Urinary bladder (tissue), 4 donors: ENCODE data around the gene SLC5A7. TPM values are rescaled to one million over a fixed set of nuclear protein-coding genes. Genes with fewer than 3 reads are reported as not detected.

ENCODE experiments used
- DNase-seq: peaks from one replicate; pipeline ENCODE4 v3.0.0-alpha.2; 2015; ENCODE audit errors: extremely low spot score
- H3K27ac ChIP-seq: one replicate; pipeline ENCODE4 v1.5.1; 2013; ENCODE audit warnings: low read depth, mild to moderate bottlenecking, moderate library complexity
- H3K36me3 ChIP-seq: one replicate; pipeline ENCODE4 v1.6.1; 2013; ENCODE audit warnings: mild to moderate bottlenecking, moderate library complexity; ENCODE audit not compliant: insufficient read depth
- H3K4me1 ChIP-seq: one replicate; pipeline ENCODE4 v1.6.1; 2013; ENCODE audit warnings: mild to moderate bottlenecking, moderate library complexity; ENCODE audit not compliant: insufficient read depth
- H3K4me3 ChIP-seq: one replicate; pipeline ENCODE4 v1.5.1; 2013; ENCODE audit warnings: low read depth, low read length
- WGBS: extraction: QIAGEN DNeasy Blood & Tissue Kit; methylation state at CpG from one replicate; pipeline ENCODE4 v1.1.7; 2013; 5-methylcytosine and 5-hydroxymethylcytosine counted together
- polyA plus RNA-seq: library from polyadenylated mRNA; stranded (reverse); fragments of 200-250 nt; gene quantifications from one replicate; pipeline ENCODE4 v1.2.3, GENCODE V29; 2013
- total RNA-seq: library from RNA; depleted of rRNA; stranded (reverse); fragments of >200 nt; gene quantifications from one replicate; pipeline ENCODE4 v1.2.3, GENCODE V29; 2014
- donor health status: healthy with polysubstance abuse.
- donor health status: healthy.

SLC5A7 gene
- total RNA-seq (6.3 TPM), polyA plus RNA-seq (0.95 TPM)

DNA sequence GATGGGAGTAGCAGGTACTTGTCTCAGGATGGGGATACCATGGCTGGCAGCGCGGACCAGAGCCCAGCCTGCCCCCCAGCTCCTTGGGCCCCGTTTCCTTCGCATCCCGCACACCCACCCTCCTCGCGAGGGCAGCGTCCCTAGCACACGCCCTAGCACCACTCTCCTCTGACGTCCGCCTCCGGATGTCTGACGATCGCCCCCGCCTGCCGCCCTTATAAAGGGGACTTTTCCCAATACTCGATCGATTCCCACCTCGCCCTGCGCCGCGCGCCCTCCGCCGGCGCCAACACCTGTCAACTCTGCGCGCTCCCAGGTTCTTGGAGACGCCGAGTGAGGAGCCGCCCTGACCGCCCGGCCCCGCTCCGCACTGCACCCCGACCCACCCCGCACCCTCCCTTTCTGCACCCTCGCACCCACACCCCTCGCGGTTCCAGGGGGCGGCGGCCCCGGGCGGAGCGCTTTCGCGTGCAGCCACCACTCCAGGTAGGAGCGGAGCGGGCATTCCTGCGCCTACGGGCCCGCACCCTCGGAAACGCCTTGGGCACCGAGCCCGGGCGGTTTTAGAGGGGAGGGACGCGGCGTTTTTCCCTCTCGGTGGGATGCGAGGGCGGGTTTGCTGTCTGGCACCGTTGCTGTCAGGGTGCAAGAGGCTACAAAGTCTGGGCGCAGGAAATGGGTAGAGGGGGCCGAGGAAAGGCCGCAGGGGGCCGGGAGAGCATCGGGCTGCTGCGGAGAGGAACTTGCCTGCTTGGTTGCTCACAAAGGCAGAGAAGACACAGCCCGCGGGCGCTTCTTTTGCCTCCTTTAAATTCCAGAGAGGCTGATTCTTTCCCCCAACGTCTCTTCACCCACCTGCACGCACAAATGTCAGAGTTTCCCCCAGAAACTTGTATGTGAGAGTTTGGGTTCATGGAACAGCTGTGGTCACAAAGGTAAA is at the start of gene SLC5A7:
SLC5A7 (plus strand) TSS at position 247 of the 940 bp plus-strand sequence. CDS start 1,632 bp downstream, outside the sequence.
- H3K4me3 ChIP-seq: peak within 1 kb of the TSS; percentile 31
- no peaks in the 10 kb centered on the region for H3K4me1 ChIP-seq
- no peak for DNase-seq
- H3K36me3 ChIP-seq: no peaks in the 10 kb centered on the region
- WGBS: 2% methylated on average over 75 of the region's 75 CpGs
- H3K27ac ChIP-seq: no peak within 1 kb of the TSS

DNA sequence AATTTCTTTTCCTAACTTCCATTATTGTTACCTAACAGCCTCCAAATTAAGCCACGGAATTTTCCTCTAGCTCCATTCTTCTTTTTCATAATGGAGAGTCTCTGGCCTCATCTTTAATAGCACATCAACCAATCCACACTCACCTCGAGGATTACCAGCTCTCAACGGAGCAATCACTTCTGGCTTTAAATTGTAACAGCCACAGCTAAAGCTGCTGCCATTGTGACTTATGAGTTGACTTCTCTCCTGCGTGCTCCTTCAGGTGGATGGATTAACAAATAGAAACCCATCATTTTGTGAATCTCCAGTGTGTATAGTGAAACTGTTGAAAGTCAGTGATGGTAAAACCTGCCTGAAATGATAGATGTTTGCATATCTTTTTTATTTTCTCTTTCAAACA is 24.9 kb upstream of the SLC5A7 start:
- Histone ChIP-seq H3K36me3 (no peaks in the 10 kb centered on the region), H3K27ac (no peak overlapping the region), H3K4me1 (no peaks in the 10 kb centered on the region), H3K4me3 (no peak overlapping the region)
- 39% methylated on average over 4 of the region's 4 CpGs for WGBS
- DNase-seq: no peak

DNA sequence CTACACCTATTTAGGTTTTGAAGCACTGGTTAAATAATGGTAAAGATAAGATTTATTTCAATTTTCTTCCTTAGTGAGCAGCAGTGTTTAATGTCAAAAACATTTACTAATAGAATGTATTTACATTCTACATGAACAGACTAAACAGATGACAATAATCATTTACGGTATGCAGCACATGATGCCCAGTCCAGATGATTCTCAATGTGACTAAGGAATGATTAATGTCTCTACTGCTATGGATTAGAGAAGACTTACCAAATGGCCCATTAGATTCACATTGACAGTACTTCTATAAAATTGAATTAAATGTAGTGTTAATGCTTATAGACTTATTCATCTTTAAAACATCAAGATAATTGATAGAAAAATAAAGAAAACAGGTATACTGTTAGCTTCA is 22.1 kb upstream of the SLC5A7 start:
- 77% methylated on average over 1 of the region's 1 CpG for WGBS
- no peaks in the 10 kb centered on the region for H3K4me1 ChIP-seq
- H3K36me3 ChIP-seq: no peaks in the 10 kb centered on the region
- no peak overlapping the region for H3K27ac ChIP-seq
- H3K4me3 ChIP-seq: no peak overlapping the region
- DNase-seq: no peak

DNA sequence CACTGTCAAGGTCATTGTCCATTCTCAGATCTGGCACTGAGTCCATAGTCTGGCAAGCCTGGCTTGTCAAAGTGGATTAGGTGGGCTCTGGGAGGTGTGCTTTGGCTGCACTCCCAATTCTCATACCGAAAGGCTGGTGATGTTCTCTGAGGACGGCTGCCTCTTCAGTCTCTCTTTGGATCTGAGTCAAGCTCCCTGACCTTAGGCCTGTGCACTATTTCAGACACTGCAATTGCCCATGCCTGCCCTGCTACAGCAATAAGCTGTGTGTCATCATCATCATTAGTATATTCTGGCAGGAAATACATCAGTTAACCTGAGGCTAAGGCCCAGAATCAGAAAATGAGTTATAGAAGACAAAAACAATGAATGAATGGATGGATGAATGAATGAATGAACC is 1.6 kb upstream of the SLC5A7 start:
- 49% methylated on average over 2 of the region's 2 CpGs for WGBS
- Histone ChIP-seq H3K4me1 (no peaks in the 10 kb centered on the region), H3K4me3 (no peak overlapping the region), H3K36me3 (no peaks in the 10 kb centered on the region), H3K27ac (no peak overlapping the region)
- DNase-seq: no peak

DNA sequence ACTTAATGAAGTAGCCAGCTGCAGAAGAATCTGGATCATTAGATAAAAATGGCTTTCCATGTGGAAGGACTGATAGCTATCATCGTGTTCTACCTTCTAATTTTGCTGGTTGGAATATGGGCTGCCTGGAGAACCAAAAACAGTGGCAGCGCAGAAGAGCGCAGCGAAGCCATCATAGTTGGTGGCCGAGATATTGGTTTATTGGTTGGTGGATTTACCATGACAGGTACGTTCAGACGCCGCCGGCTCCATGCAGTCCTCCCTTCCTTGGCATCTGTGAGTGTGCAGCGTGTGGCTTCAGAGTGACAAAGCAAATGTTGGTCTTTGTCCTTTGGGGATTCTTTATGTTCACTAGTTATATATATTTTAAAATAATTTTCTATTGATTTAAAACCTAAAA is 1.8 kb downstream of the SLC5A7 start:
- no peak for DNase-seq
- H3K4me1 ChIP-seq: peaks cover 1% of the 10 kb centered on the region
- no peak overlapping the region for H3K27ac ChIP-seq
- WGBS: 90% methylated on average over 10 of the region's 10 CpGs
- no peak overlapping the region for H3K4me3 ChIP-seq
- no peaks in the 10 kb centered on the region for H3K36me3 ChIP-seq

DNA sequence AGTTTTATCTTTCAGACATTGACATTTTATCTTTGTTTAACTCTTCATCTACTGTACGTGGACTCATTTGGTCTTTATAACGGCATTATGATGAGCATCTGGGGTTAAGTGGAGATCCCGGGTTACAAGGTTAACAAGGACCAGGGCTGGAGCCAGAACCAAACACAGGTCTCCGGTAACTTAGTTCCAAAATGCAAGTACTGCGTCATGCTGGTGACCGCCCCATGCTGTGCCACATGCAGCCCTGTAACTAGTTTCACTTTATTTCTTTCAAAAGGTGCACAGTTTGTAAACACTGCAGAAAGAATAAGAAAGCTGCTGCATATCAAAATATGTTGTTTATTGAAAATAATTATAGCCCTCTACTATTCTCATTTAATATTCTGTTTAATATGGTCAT is 3.1 kb downstream of the SLC5A7 start:
- peak overlapping the region; percentile 27 for H3K27ac ChIP-seq
- no peaks in the 10 kb centered on the region for H3K36me3 ChIP-seq
- peaks cover 1% of the 10 kb centered on the region for H3K4me1 ChIP-seq
- 59% methylated on average over 6 of the region's 6 CpGs for WGBS
- no peak overlapping the region for H3K4me3 ChIP-seq
- DNase-seq: no peak

DNA sequence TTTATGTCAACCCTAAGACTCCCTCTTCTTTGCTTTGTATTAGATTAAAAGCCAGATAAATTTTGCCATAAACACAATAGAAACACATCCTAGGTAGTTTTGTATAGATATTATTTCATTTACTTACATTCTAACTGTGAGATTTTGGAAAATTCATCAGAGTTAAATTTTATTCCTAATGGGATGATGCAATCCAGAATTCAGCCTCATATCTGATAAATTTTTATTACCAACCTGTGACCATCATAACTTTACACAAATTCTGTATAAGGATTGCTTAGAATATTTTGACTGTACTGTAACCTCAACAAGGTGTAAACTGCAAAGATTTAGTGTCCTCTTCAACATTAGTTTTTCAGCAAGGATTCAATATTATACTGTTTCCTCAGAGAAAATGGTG is 4.4 kb downstream of the SLC5A7 start:
- DNase-seq: no peak
- Histone ChIP-seq H3K4me3 (no peak overlapping the region), H3K36me3 (no peaks in the 10 kb centered on the region), H3K27ac (no peak overlapping the region), H3K4me1 (peaks cover 1% of the 10 kb centered on the region)

DNA sequence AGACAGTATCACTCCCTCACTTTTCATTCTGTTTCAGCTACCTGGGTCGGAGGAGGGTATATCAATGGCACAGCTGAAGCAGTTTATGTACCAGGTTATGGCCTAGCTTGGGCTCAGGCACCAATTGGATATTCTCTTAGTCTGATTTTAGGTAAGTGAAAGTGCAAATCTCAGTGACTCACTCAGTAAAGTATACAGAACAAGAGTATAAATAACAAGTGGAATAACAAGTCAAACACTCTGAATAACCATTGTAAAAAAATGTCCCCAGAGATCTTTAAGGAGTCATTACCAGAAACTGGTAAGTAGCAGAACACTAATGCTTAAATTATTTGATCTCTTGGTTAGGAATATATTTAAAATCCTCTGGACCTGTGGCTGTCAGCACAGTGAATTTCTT is 5.7 kb downstream of the SLC5A7 start:
- DNase-seq: peak; percentile 45
- H3K36me3 ChIP-seq: no peaks in the 10 kb centered on the region
- no peak overlapping the region for H3K4me3 ChIP-seq
- WGBS: 73% methylated on average over 1 of the region's 1 CpG
- H3K27ac ChIP-seq: no peak overlapping the region
- peaks cover 1% of the 10 kb centered on the region for H3K4me1 ChIP-seq

DNA sequence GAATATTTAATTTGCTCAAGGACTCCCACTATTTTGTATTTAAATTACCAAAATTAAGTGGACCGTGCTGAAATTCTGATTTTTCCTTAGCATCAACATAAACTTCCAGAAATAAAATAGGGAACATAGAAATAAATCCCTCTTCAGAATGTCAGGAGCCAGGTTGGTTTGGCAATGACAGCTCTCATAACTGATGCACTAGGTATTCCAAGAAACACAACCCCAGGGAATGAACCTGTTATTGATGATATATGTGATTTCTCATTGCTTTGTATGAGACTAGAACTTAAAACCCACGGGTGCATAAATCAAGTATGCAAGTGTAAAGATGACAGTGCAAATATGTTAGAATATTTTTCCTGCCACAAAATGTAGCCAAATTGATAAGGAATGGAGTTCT is 12.8 kb downstream of the SLC5A7 start:
- Histone ChIP-seq H3K4me1 (no peaks in the 10 kb centered on the region), H3K36me3 (no peaks in the 10 kb centered on the region), H3K4me3 (no peak overlapping the region), H3K27ac (no peak overlapping the region)
- no peak for DNase-seq
- WGBS: 88% methylated on average over 2 of the region's 2 CpGs

DNA sequence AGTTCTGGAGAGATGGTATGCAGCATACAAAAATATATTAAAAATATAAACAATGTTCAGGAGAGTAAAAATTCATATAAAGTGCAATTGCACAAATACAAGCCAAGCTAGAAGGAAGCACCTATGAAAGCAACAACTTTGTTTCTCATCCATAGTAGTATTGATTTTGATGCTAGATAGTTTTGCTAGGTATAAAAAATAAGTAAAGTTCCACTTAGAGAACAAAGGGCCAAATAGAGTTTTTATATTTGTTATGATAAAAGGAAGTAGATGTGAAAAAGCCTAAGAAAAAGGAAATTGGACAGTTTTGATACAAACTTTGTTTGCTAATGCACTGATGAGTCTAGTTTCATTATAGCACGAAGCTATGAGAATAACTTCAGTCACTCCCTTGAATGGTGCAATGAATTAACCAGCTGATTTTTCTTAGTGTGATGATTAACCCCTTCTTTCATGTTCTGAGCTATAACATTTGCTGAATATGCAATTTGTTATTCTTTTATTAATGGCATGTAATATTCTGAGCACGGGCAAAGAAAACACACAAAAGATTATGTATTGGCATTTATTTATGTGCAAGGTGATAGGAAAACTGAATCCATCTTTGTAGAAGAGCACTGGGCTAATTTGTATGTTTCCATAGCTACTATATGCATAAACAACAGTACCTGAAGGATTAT is 24.7 kb downstream of the SLC5A7 start:
- no peaks in the 10 kb centered on the region for H3K4me1 ChIP-seq
- H3K36me3 ChIP-seq: no peaks in the 10 kb centered on the region
- 87% methylated on average over 2 of the region's 2 CpGs for WGBS
- H3K27ac ChIP-seq: no peak overlapping the region
- no peak for DNase-seq
- no peak overlapping the region for H3K4me3 ChIP-seq

DNA sequence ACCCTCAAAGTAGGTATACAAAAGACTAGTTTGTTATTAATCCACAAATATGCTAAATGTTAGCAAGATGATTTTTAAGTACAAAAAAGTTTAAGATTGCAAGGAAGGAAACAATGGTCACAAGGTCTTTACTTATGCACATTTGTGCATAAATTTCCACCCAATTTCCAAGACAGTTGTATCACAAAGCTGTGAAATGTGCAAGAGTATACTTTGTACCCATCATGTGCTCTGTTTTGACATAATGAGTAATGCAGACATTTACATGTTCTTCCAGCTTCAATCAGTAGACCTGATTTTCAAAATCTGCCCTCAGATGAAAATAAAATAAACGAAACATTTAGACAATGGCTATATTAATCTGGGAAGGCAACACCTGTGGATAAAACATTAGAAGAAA is 27.0 kb downstream of the SLC5A7 start:
- no peaks in the 10 kb centered on the region for H3K36me3 ChIP-seq
- WGBS: 84% methylated on average over 1 of the region's 1 CpG
- no peak overlapping the region for H3K27ac ChIP-seq
- no peak overlapping the region for H3K4me3 ChIP-seq
- no peak for DNase-seq
- no peaks in the 10 kb centered on the region for H3K4me1 ChIP-seq

DNA sequence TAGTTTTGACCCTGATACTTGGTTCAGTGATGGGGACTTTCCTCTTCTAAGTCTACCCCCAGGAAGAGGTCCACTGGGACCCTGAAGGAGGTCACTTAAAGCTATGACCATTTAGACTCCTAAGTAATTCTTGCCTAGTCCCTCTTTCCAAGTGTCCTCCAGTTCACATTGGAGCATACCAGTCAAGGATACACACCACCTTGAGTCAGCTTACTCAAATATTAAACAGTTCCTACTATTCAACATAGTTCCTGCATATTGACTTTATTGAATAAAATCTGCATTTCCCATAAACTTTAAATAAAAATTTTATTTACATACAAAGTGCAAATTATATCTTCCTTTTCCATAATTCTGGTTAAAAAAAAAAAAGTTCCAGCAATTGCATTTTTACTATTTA is 36.3 kb downstream of the SLC5A7 start:
- Histone ChIP-seq H3K4me1 (no peaks in the 10 kb centered on the region), H3K27ac (no peak overlapping the region), H3K36me3 (no peaks in the 10 kb centered on the region), H3K4me3 (no peak overlapping the region)
- DNase-seq: no peak

DNA sequence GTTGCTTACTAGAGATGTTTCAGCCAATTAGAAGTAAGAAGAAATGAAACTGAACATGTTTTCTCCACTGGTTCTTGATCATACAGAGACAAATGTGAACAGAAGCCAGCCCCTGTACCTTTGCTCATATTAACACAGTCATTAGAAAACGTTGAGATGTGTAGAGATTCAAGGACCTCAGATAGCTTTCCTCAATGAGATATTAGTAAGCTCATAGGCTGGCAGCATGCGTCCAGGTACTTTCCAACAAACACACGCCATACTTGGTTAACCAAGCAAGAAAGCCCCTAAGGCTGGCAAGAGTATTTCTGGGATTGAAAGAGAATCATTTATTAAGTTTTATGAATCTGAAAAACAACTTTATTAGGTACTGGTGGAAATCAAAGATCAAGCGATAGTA is 37.5 kb downstream of the SLC5A7 start:
- Histone ChIP-seq H3K4me1 (no peaks in the 10 kb centered on the region), H3K27ac (no peak overlapping the region), H3K36me3 (no peaks in the 10 kb centered on the region), H3K4me3 (no peak overlapping the region)
- WGBS: 84% methylated on average over 4 of the region's 4 CpGs
- DNase-seq: no peak

DNA sequence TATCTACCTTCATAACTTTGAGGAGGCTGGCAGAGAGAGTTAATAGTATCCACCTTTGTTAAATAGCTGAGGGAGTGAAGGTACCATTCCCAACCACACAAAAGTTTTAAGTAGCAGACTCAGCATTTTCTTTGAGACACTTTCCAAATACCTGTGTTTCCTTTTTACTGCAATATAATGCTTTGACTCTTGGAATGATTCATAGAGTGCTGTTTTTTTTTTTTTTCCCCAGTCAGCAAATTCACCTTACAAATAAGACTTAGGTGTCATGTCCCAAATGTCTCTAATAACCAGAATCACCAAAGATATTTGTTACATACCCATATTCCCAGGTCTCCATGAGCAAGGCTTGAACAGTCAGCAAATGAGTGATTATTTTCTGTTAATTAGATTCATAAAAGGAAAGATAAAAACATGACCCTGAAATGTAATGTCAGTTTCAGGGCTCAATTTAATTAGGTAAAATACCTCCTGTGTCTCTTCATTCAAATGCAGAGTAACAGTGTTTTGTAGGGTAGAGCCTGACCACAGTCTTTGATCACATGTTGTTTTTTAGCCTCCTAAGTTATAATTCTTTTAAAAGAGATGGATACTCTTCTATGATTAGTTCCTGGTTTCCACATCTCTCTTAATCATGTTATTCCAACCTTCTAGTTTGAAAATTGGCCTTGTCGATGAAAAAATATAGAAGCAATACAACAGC is 39.9 kb downstream of the SLC5A7 start:
- H3K4me3 ChIP-seq: no peak overlapping the region
- no peak for DNase-seq
- H3K4me1 ChIP-seq: no peaks in the 10 kb centered on the region
- WGBS: 91% methylated on average over 1 of the region's 1 CpG
- no peaks in the 10 kb centered on the region for H3K36me3 ChIP-seq
- H3K27ac ChIP-seq: no peak overlapping the region
